CD4-positive, alpha-beta memory T cell (primary cell): ENCODE results near the gene CCIN. TPM values are rescaled to one million over a fixed set of nuclear protein-coding genes. Genes with fewer than 3 reads are reported as not detected.

Experiments used
- polyA plus RNA-seq, 2 donors: library from polyadenylated mRNA; unstranded; fragments of 300-500 nt; fragmentation: Illumina TruSeq; gene quantifications; one replicate each; pipeline ENCODE4 v1.2.3, GENCODE V29; 2021
- total RNA-seq, 2 experiments: library from RNA; stranded (reverse); gene quantifications; one replicate each; pipeline ENCODE4 v1.2.3, GENCODE V29; 2021

The CCIN gene
- total and polyA plus RNA-seq, 4 experiments from 2014 or later = not detected

Other genes with a start within 250 kb of the CCIN start
- not detected for gene OR2S2, start 211.2 kb upstream of the CCIN start, total RNA-seq
- not detected for gene OR2S2, start 211.2 kb upstream of the CCIN start, polyA plus RNA-seq
- gene RECK, start 132.5 kb upstream of the CCIN start, total RNA-seq = 10 to 100 TPM; 12.1 to 12.8 TPM
- 10 to 100 TPM; 15.9 to 26.9 TPM for gene RECK, start 132.5 kb upstream of the CCIN start, polyA plus RNA-seq
- 10 to 100 TPM; 17.0 to 18.9 TPM for gene GLIPR2, start 32.7 kb upstream of the CCIN start, total RNA-seq
- gene GLIPR2, start 32.7 kb upstream of the CCIN start, polyA plus RNA-seq = 100 to 1,000 TPM; 140 to 213 TPM
- gene CLTA, start 21.5 kb downstream of the CCIN start, total RNA-seq = 10 to 100 TPM; 69.9 to 72.3 TPM
- 100 to 1,000 TPM in 1 of 2 donors, 10 to 100 TPM in 1; 46.0 to 106 TPM for gene CLTA, start 21.5 kb downstream of the CCIN start, polyA plus RNA-seq
- gene GNE, start 89.1 kb downstream of the CCIN start, total RNA-seq = 10 to 100 TPM; 16.9 to 18.1 TPM
- 1 to 10 TPM; 2.7 to 6.1 TPM for gene GNE, start 89.1 kb downstream of the CCIN start, polyA plus RNA-seq
- 10 to 100 TPM; 78.0 to 78.3 TPM for gene RNF38, start 230.9 kb downstream of the CCIN start, total RNA-seq
- gene RNF38, start 230.9 kb downstream of the CCIN start, polyA plus RNA-seq = 10 to 100 TPM; 16.5 to 32.7 TPM